Trophoblast cell (in vitro differentiated cells and primary cell): ENCODE results near the gene NR1D1.

Source experiments
- DNase-seq, 2 donors: peaks; one replicate each; pipeline ENCODE4 v3.0.0-alpha.2; 2016
- H2AFZ ChIP-seq: 2 replicates; pipeline ENCODE4 v1.6.1; 2013; ENCODE audit warnings: low read length, moderate library complexity, mild to moderate bottlenecking; ENCODE audit not compliant: insufficient read depth, poor library complexity
- H2AK5ac ChIP-seq: 2 replicates; pipeline ENCODE4 v1.6.1; 2013; ENCODE audit warnings: mild to moderate bottlenecking, low read length
- H2BK120ac ChIP-seq: 2 replicates; pipeline ENCODE4 v1.6.1; 2013; ENCODE audit warnings: low read length, mild to moderate bottlenecking, moderate library complexity; ENCODE audit not compliant: insufficient read depth, poor library complexity
- H2BK12ac ChIP-seq: 2 replicates; pipeline ENCODE4 v1.6.1; 2013; ENCODE audit warnings: mild to moderate bottlenecking, low read length, moderate library complexity
- H2BK5ac ChIP-seq: 2 replicates; pipeline ENCODE4 v1.6.1; 2013; ENCODE audit warnings: low read length, low read depth, moderate library complexity, mild to moderate bottlenecking; ENCODE audit not compliant: poor library complexity
- H3K14ac ChIP-seq: 2 replicates; pipeline ENCODE4 v1.6.1; 2013; ENCODE audit warnings: mild to moderate bottlenecking, low read length
- H3K18ac ChIP-seq: 2 replicates; pipeline ENCODE4 v1.6.1; 2013; ENCODE audit warnings: mild to moderate bottlenecking, low read length
- H3K23ac ChIP-seq: 2 replicates; pipeline ENCODE4 v1.6.1; 2013; ENCODE audit warnings: low read length
- H3K27ac ChIP-seq: 2 replicates; pipeline ENCODE4 v1.5.1; 2013; ENCODE audit warnings: low read depth, mild to moderate bottlenecking, inconsistent platforms, low read length, moderate library complexity
- H3K27me3 ChIP-seq: 2 replicates; pipeline ENCODE4 v1.6.1; 2013; ENCODE audit warnings: inconsistent platforms, mild to moderate bottlenecking, low read length, moderate library complexity; ENCODE audit not compliant: insufficient read depth
- H3K36me3 ChIP-seq, 2 experiments: 1 replicate in 1 of 2; 2 replicates in 1 of 2; pipeline ENCODE4 v1.6.1; 2013; ENCODE audit warnings: low read length in 2 of 2, mild to moderate bottlenecking in 2 of 2, moderate library complexity in 1 of 2; ENCODE audit not compliant: insufficient read depth in 2 of 2, control insufficient read depth in 1 of 2
- H3K4ac ChIP-seq: 2 replicates; pipeline ENCODE4 v1.6.1; 2013; ENCODE audit warnings: low read depth, mild to moderate bottlenecking, low read length, moderate library complexity
- H3K4me1 ChIP-seq, 2 experiments: 1 replicate in 1 of 2; 2 replicates in 1 of 2; pipeline ENCODE4 v1.6.1; 2013; ENCODE audit warnings: low read length in 2 of 2, mild to moderate bottlenecking in 2 of 2, moderate library complexity in 1 of 2; ENCODE audit not compliant: insufficient read depth in 2 of 2, control insufficient read depth in 1 of 2
- H3K4me2 ChIP-seq: 2 replicates; pipeline ENCODE4 v1.6.1; 2013; ENCODE audit warnings: inconsistent platforms, mild to moderate bottlenecking, low read length, moderate library complexity
- H3K4me3 ChIP-seq: 2 replicates; pipeline ENCODE4 v1.5.1; 2013; ENCODE audit warnings: mild to moderate bottlenecking, low read depth, low read length, inconsistent platforms
- H3K79me1 ChIP-seq: one replicate; pipeline ENCODE4 v1.6.1; 2013; ENCODE audit warnings: low read length
- H3K79me2 ChIP-seq: 2 replicates; pipeline ENCODE4 v1.6.1; 2013; ENCODE audit warnings: low read length, mild to moderate bottlenecking; ENCODE audit not compliant: control insufficient read depth, insufficient read depth, poor library complexity
- H3K9ac ChIP-seq: 2 replicates; pipeline ENCODE4 v1.6.1; 2013; ENCODE audit warnings: mild to moderate bottlenecking, low read length
- H3K9me3 ChIP-seq: 2 replicates; pipeline ENCODE4 v1.6.1; 2013; ENCODE audit warnings: low read depth, mild to moderate bottlenecking, control low read depth, inconsistent platforms, low read length; ENCODE audit not compliant: insufficient read depth
- H4K12ac ChIP-seq: 2 replicates; pipeline ENCODE4 v1.6.1; 2013; ENCODE audit warnings: low read depth, mild to moderate bottlenecking, low read length, moderate library complexity
- H4K8ac ChIP-seq: 2 replicates; pipeline ENCODE4 v1.6.1; 2013; ENCODE audit warnings: low read depth, mild to moderate bottlenecking, low read length, moderate library complexity
- H4K91ac ChIP-seq: one replicate; pipeline ENCODE4 v1.6.1; 2013; ENCODE audit warnings: low read depth, mild to moderate bottlenecking, low read length, moderate library complexity
- WGBS: extraction: QIAGEN DNeasy Blood & Tissue Kit; methylation state at CpG from one replicate; pipeline ENCODE4 v1.1.7; 2013; ENCODE audit warnings: missing lambda C conversion rate; ENCODE audit not compliant: insufficient read length, insufficient coverage; ENCODE audit errors: extremely low coverage; 5-methylcytosine and 5-hydroxymethylcytosine counted together

Gene NR1D1

DNA sequence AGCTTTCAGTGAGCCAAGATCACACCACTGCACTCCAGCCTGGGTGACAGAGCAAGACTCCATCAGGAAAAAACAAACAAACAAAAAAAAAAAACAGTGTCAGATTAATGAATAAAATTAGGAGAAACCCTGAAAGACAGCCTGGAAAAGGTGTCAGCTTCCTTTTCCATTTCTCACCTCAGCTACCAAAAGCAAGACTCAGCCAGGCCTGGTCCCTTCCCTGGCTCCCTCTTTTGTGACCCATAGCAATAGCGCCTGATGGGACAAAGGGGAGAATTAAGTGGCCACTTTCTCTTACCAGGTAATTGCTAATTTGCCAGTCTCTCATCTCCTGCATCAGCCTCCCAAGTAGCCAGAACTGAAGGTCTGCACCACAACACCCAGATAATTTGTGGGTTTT is 41.5 kb downstream of the NR1D1 start:
- H3K4me3 ChIP-seq: no peak overlapping the region
- no peaks in the 10 kb centered on the region for H3K27me3 ChIP-seq
- no CpG with 5 or more reads among the region's 1 CpG for WGBS
- no peak overlapping the region for H2BK120ac ChIP-seq
- H3K14ac ChIP-seq: no peak overlapping the region
- no peaks in the 10 kb centered on the region for H3K36me3 ChIP-seq
- H3K9me3 ChIP-seq: no peaks in the 10 kb centered on the region
- H2BK12ac ChIP-seq: no peak overlapping the region
- H3K4me1 ChIP-seq: peaks cover 2 to 8% of the 10 kb centered on the region in 2 experiments
- no peak overlapping the region for H4K12ac ChIP-seq
- H4K91ac ChIP-seq: no peak overlapping the region
- no peak overlapping the region for H4K8ac ChIP-seq
- peaks cover 9% of the 10 kb centered on the region for H3K79me1 ChIP-seq
- no peak overlapping the region for H2BK5ac ChIP-seq
- no peak overlapping the region for H3K4me2 ChIP-seq
- peaks cover 4% of the 10 kb centered on the region for H3K79me2 ChIP-seq
- H3K27ac ChIP-seq: no peak overlapping the region
- DNase-seq: no peak
- no peak overlapping the region for H3K23ac ChIP-seq
- H3K4ac ChIP-seq: no peak overlapping the region
- H3K9ac ChIP-seq: no peak overlapping the region
- H2AK5ac ChIP-seq: no peak overlapping the region
- no peak overlapping the region for H3K18ac ChIP-seq
- no peak overlapping the region for H2AFZ ChIP-seq

DNA sequence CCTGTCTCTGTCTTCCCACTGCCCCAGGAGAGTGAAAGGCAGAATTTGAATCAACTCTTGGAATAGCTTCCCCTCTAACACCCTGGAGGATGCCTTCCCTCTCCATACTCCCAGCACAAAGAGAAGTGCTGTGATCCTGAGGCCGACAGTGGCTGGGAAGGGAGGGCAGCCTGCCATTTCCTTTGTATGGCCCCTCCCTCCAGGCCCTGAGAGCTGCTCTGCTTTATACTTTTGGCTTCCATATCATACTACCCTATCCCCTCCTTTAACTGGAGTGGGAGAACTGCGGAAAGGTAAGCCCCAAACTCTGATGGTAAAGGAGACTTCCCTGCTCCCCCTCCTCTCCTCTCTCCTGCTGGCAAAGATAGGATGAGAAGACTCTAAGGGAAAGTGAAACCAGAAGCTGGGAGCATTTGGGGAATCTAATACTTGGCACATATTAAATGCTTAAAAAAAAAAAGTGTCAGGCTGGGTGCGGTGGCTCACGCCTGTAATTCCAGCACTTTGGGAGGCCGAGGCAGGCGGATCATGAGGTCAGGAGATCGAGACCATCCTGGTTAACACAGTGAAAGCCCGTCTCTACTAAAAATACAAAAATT is 42.1 kb downstream of the NR1D1 start:
- Histone ChIP-seq H4K12ac (no peak overlapping the region), H4K91ac (no peak overlapping the region), H2BK5ac (no peak overlapping the region), H3K14ac (no peak overlapping the region), H3K4me3 (no peak overlapping the region), H3K79me1 (peaks cover 7% of the 10 kb centered on the region), H3K4me1 (peaks cover 2 to 7% of the 10 kb centered on the region in 2 experiments), H2AK5ac (no peak overlapping the region), H3K27ac (no peak overlapping the region), H3K36me3 (no peaks in the 10 kb centered on the region), H3K18ac (no peak overlapping the region), H2AFZ (no peak overlapping the region), H3K27me3 (no peaks in the 10 kb centered on the region), H2BK12ac (no peak overlapping the region), H3K23ac (no peak overlapping the region), H3K9ac (no peak overlapping the region), H4K8ac (no peak overlapping the region), H3K4me2 (no peak overlapping the region), H3K4ac (no peak overlapping the region), H3K9me3 (no peaks in the 10 kb centered on the region), H2BK120ac (no peak overlapping the region), H3K79me2 (peaks cover 4% of the 10 kb centered on the region)
- WGBS: no CpG with 5 or more reads among the region's 8 CpGs
- no peak for DNase-seq

DNA sequence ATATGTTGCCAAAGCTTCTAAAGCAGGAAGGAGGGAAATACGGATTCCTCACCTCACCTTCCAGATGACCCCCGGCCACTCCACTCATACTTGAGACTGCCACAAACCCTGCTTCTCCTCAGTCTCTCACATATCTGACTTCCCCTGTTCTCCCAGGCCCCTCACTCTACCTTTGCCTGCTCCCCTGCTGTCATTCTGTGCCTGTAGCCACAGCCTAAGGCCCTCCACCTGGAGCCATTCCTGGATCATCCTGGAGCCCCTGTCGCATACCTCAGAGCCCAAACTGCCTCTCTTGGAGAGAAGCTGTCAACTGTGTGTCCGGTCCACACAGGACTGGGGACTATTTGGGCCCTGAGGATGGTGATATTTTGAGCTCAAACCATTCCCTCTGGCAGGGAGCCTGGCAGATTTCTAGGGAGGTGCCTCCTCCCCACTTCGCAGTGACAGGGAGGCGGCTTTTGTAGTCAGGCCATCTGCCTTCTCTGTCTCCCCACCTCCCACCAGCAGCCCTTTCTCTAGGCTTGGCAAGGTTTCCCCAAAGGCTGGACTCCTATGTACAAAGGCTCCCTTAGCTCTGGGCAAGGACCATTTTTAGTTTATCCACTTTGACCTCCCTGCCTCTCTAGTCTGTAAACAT is 43.9 kb downstream of the NR1D1 start:
- Histone ChIP-seq H3K18ac (no peak overlapping the region), H2BK120ac (no peak overlapping the region), H3K79me2 (peaks cover 4% of the 10 kb centered on the region), H3K4me2 (no peak overlapping the region), H2AK5ac (no peak overlapping the region), H4K91ac (no peak overlapping the region), H3K27ac (no peak overlapping the region), H3K79me1 (peaks cover 2% of the 10 kb centered on the region), H3K4me3 (no peak overlapping the region), H3K9ac (peak overlapping the region; percentile 23), H2BK12ac (no peak overlapping the region), H4K12ac (no peak overlapping the region), H3K4ac (no peak overlapping the region), H4K8ac (no peak overlapping the region), H3K23ac (no peak overlapping the region), H3K36me3 (peaks cover 4 to 7% of the 10 kb centered on the region in 2 experiments), H3K14ac (no peak overlapping the region), H3K4me1 (peaks cover 2 to 7% of the 10 kb centered on the region in 2 experiments), H3K27me3 (no peaks in the 10 kb centered on the region), H2AFZ (no peak overlapping the region), H3K9me3 (no peaks in the 10 kb centered on the region), H2BK5ac (no peak overlapping the region)
- WGBS: no CpG with 5 or more reads among the region's 6 CpGs
- DNase-seq: no peak
